ENCODE data around the gene CCDC110. TPM values are rescaled to one million over a fixed set of nuclear protein-coding genes. Genes with fewer than 3 reads are reported as not detected.

Gene CCDC110
- total and polyA plus RNA-seq, 9 of the 15 experiments (the other 6 are each of a cell fraction or from before 2014, with no cell fraction given) = 0.04 to 0.35 (median 0.07) TPM; not detected in 4

GRCh38 chr4:185500576-185500975 is 29.0 kb upstream of the CCDC110 start (continued):
- TF ChIP-seq ZNF609 (CRISPR knock-in tag; IDR thresholded peaks at IDR 0.05; ENCODE audit: borderline replicate concordance) (no peak), POU5F1 (IDR thresholded peaks at IDR 0.05; ENCODE audit: borderline replicate concordance, low read depth, low read length, partially characterized antibody) (no peak), RREB1 (CRISPR knock-in tag; IDR thresholded peaks at IDR 0.05) (no peak)

Data from K562 (cell line).